DND-41 (cell line): ENCODE data around the gene KLHDC7B.

Experiments used
- ATAC-seq: fragments of 200-7000 bp; cut with Tn5 transposase; 3 replicates; pipeline ENCODE4 v1.9.1; 2021; ENCODE audit warnings: low read depth; ENCODE audit not compliant: insufficient read depth
- DNase-seq: peaks from one replicate; pipeline ENCODE4 v3.0.0-alpha.2; 2020
- H2AFZ ChIP-seq: 2 replicates; pipeline ENCODE4 v1.6.0; 2012; ENCODE audit warnings: low read depth, low read length
- H3K27ac ChIP-seq: 2 replicates; pipeline ENCODE4 v1.5.1; 2012; ENCODE audit warnings: low read length, inconsistent platforms
- H3K27me3 ChIP-seq: fragments of 200-600 bp; sonication (generic); 2 replicates; pipeline ENCODE4 v1.6.0; 2012; ENCODE audit warnings: low read length, mild to moderate bottlenecking, inconsistent platforms; ENCODE audit not compliant: insufficient read depth, poor library complexity
- H3K36me3 ChIP-seq: 2 replicates; pipeline ENCODE4 v1.5.1; 2012; ENCODE audit warnings: low read length, inconsistent platforms; ENCODE audit not compliant: insufficient read depth
- H3K4me1 ChIP-seq: 2 replicates; pipeline ENCODE4 v1.5.1; 2012; ENCODE audit warnings: mild to moderate bottlenecking, low read length; ENCODE audit not compliant: insufficient read depth
- H3K4me2 ChIP-seq: 2 replicates; pipeline ENCODE4 v1.6.0; 2012; ENCODE audit warnings: mild to moderate bottlenecking, moderate library complexity, low read length, inconsistent platforms; ENCODE audit not compliant: insufficient read depth
- H3K4me3 ChIP-seq, 2 experiments: fragments of 200-600 bp in 1 of 2; shearing (Covaris generic) in 1 of 2; 2 replicates each; pipeline ENCODE4 v1.5.1; 2012 to 2016; ENCODE audit warnings: inconsistent platforms in 2 of 2, low read length in 2 of 2, mild to moderate bottlenecking in 2 of 2, low read depth in 1 of 2, moderate library complexity in 1 of 2
- H3K79me2 ChIP-seq: 2 replicates; pipeline ENCODE4 v1.6.0; 2012; ENCODE audit warnings: low read length, inconsistent platforms; ENCODE audit not compliant: insufficient read depth
- H3K9ac ChIP-seq: 2 replicates; pipeline ENCODE4 v1.6.0; 2012; ENCODE audit warnings: low read depth, mild to moderate bottlenecking, inconsistent platforms, low read length, moderate library complexity
- H3K9me3 ChIP-seq: 2 replicates; pipeline ENCODE4 v1.5.1; 2012; ENCODE audit warnings: low read length, moderate library complexity, mild to moderate bottlenecking, inconsistent platforms; ENCODE audit not compliant: insufficient read depth, severe bottlenecking
- H4K20me1 ChIP-seq: 2 replicates; pipeline ENCODE4 v1.6.0; 2012; ENCODE audit warnings: low read length; ENCODE audit not compliant: insufficient read depth
- CTCF ChIP-seq: IDR thresholded peaks from 2 replicates; pipeline ENCODE4 v1.5.1; 2012; ENCODE audit warnings: borderline replicate concordance, low read length, moderate library complexity, mild to moderate bottlenecking; ENCODE audit not compliant: poor library complexity, severe bottlenecking; ENCODE audit errors: extremely low read depth
- EZH2 ChIP-seq: IDR thresholded peaks from 3 replicates; pipeline ENCODE4 v1.6.1; 2012; ENCODE audit warnings: borderline replicate concordance, low read depth, mild to moderate bottlenecking, moderate library complexity, low read length, inconsistent platforms; ENCODE audit not compliant: severe bottlenecking

Gene KLHDC7B

GRCh38 chr22:50564289-50564688 is 18.6 kb downstream of the KLHDC7B start:
- TF ChIP-seq EZH2 (no peak), CTCF (no peak)
- H4K20me1 ChIP-seq = no peaks in the 10 kb centered on the region
- H3K9me3 ChIP-seq = no peaks in the 10 kb centered on the region
- no peak overlapping the region for H3K9ac ChIP-seq
- H3K36me3 ChIP-seq = peaks cover 17% of the 10 kb centered on the region
- H3K27ac ChIP-seq = no peak overlapping the region
- no peak for DNase-seq
- no peaks in the 10 kb centered on the region for H3K79me2 ChIP-seq
- H3K4me1 ChIP-seq = peaks cover 11% of the 10 kb centered on the region
- no peak overlapping the region for H2AFZ ChIP-seq
- no peaks in the 10 kb centered on the region for H3K27me3 ChIP-seq
- no peak for ATAC-seq
- H3K4me2 ChIP-seq = no peak overlapping the region
- H3K4me3 ChIP-seq = no peak overlapping the region

- Histone ChIP-seq H3K4me2 (no peak overlapping the region), H3K36me3 (peaks cover 52% of the 10 kb centered on the region), H4K20me1 (no peaks in the 10 kb centered on the region; the same call in 1 of the 2 replicates), H2AFZ (no peak overlapping the region), H3K9me3 (no peaks in the 10 kb centered on the region), H3K4me1 (peaks cover 10% of the 10 kb centered on the region), H3K4me3 (no peak overlapping the region), H3K27ac (no peak overlapping the region), H3K9ac (no peak overlapping the region), H3K79me2 (no peaks in the 10 kb centered on the region), H3K27me3 (no peaks in the 10 kb centered on the region)
- no peak for ATAC-seq
- no peak for DNase-seq
- TF ChIP-seq CTCF (no peak), EZH2 (no peak)
Measured at GRCh38 chr22:50567721-50568252, 22.1 kb downstream of the KLHDC7B start.

GRCh38 chr22:50568626-50569025 is 22.9 kb downstream of the KLHDC7B start:
- peaks cover 60% of the 10 kb centered on the region for H3K36me3 ChIP-seq
- no peaks in the 10 kb centered on the region for H3K79me2 ChIP-seq
- H3K27ac ChIP-seq = no peak overlapping the region
- ATAC-seq (no peak), DNase-seq (no peak)
- H2AFZ ChIP-seq = no peak overlapping the region
- no peak overlapping the region for H3K4me2 ChIP-seq
- no peaks in the 10 kb centered on the region; the same call in 1 of the 2 replicates for H4K20me1 ChIP-seq
- TF ChIP-seq EZH2 (no peak), CTCF (no peak)
- H3K9me3 ChIP-seq = no peaks in the 10 kb centered on the region
- H3K9ac ChIP-seq = no peak overlapping the region
- H3K4me1 ChIP-seq = peaks cover 2% of the 10 kb centered on the region
- no peak overlapping the region for H3K4me3 ChIP-seq
- no peaks in the 10 kb centered on the region for H3K27me3 ChIP-seq
